Adrenal gland (tissue), 12 donors: ENCODE measurements around the gene LRP2. TPM values are rescaled to one million over a fixed set of nuclear protein-coding genes. Genes with fewer than 3 reads are reported as not detected.

Experiments used
- DNase-seq, 7 donors: peaks; one replicate each; pipeline ENCODE4 v3.0.0-alpha.2; 2019 to 2020
- H3K27ac ChIP-seq, 5 donors: fragments of 200-600 bp; sonication (generic) in 4 of 5; 1 replicate in 3 of 5; 2 replicates in 2 of 5; pipeline versions ENCODE4 v1.5.1 to v1.8.0; 2016 to 2020; ENCODE audit warnings: mild to moderate bottlenecking in 1 of 5
- H3K27me3 ChIP-seq: fragments of 200-600 bp; 2 replicates; pipeline ENCODE4 v1.8.0; 2021
- H3K36me3 ChIP-seq, 2 donors: fragments of 200-600 bp; replicated peaks in 1 of 2; 1 replicate in 1 of 2; 2 replicates in 1 of 2; pipeline versions ENCODE4 v1.5.1 to v1.8.0; 2018 to 2022
- H3K4me1 ChIP-seq, 2 donors: fragments of 200-600 bp; replicated peaks in 1 of 2; 1 replicate in 1 of 2; 2 replicates in 1 of 2; pipeline versions ENCODE4 v1.5.1 to v1.8.0; 2018 to 2021
- H3K4me3 ChIP-seq, 4 donors: fragments of 200-600 bp; sonication (generic) in 3 of 4; one replicate each; pipeline ENCODE4 v1.5.1; 2016 to 2018
- H3K9me3 ChIP-seq, 3 donors: fragments of 200-600 bp; sonication (generic) in 1 of 3; replicated peaks in 1 of 3; 1 replicate in 2 of 3; 2 replicates in 1 of 3; pipeline versions ENCODE4 v1.5.1 to v1.8.0; 2016 to 2021
- POLR2A ChIP-seq, 2 donors: fragments of 450-650 bp; IDR thresholded peaks; one replicate each; pipeline ENCODE4 v1.6.1; 2017; ENCODE audit warnings: antibody characterized with exemption in 2 of 2, mild to moderate bottlenecking in 2 of 2, moderate library complexity in 1 of 2
- WGBS, 4 donors: extraction: QIAGEN DNeasy Blood & Tissue Kit in 2 of 4; methylation state at CpG; one replicate each; pipeline versions ENCODE4 v1.1.5 to v1.1.7; 2013 to 2017; 5-methylcytosine and 5-hydroxymethylcytosine counted together
- intact Hi-C, 2 donors: fragments of 100-400 bp; cut with DNase I; formaldehyde crosslinking; loops; one replicate each; pipeline versions ENCODE4 v1.14.1 to v1.15.0; 2022 to 2023
- polyA plus RNA-seq, 3 donors: library from polyadenylated mRNA; stranded (reverse); fragments of 200-250 nt in 2 of 3; fragments of 350-450 nt in 1 of 3; fragmentation: Illumina TruSeq in 1 of 3; extraction: RNeasy Lipid Tissue Mini Kit (QIAGEN cat#74804) in 1 of 3; gene quantifications; one replicate each; pipeline ENCODE4 v1.2.3, GENCODE V29; 2013 to 2014
- total RNA-seq, 9 donors: library from RNA; depleted of rRNA in 4 of 9; stranded (reverse); fragments of >200 nt in 4 of 9; fragments of 120-200 nt in 1 of 9; fragmentation: NEBNext Ultra II Directional in 1 of 9; extraction: Animal tissue kit (Norgen Biotek cat#: 25700) in 1 of 9; gene quantifications; one replicate each; pipeline versions ENCODE4 v1.1.0 to v1.2.4, GENCODE V29; 2013 to 2023
- TF ChIP-seq, protein P1 (sequence below), 6 experiments: fragments of 450-650 bp in 4 of 6; fragments of 200-600 bp in 2 of 6; sonication (generic) in 1 of 6; IDR thresholded peaks; 1 replicate in 5 of 6; 2 replicates in 1 of 6; pipeline versions ENCODE4 v1.5.1 to v1.8.0; 2016 to 2021; ENCODE audit warnings: antibody characterized with exemption in 6 of 6, mild to moderate bottlenecking in 2 of 6, moderate library complexity in 1 of 6
- donor health status: healthy with polysubstance abuse.
- donor health status: Bipolar disorder and iron deficiency.
- donor health status: DM: yes; HTN: yes; CAD: no.
- donor health status: DM: no; HTN: no; CAD: no.
- donor health status: DM: no; HTN: no; CAD: no.
- donor health status: DM: yes; HTN: yes; CAD: no.

LRP2 gene
- total and polyA plus RNA-seq, 12 donors: 0.04 to 0.43 (median 0.10) TPM; not detected in 8

DNA sequence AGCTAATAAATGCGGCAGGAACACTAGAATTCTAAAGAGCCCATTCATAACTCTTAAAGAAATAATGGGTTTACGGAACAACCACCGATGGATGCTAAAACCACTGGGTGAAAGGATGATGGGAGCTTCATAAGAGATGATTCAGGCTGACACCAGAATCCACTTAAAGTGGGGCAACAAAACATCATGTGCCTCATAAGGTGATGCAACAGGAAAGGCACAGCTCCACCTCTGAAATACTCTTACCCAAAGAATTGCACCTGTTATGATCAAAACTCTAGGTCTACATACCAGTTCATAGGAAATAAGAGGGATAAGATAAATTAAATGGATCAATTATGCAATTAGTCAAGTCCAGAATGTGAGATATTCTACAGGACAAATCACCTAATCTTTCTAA lies 161.6 kb downstream of the LRP2 start:
- TF ChIP-seq POLR2A (IDR thresholded peaks at IDR 0.05): no peak
- TF ChIP-seq, protein P1, sequence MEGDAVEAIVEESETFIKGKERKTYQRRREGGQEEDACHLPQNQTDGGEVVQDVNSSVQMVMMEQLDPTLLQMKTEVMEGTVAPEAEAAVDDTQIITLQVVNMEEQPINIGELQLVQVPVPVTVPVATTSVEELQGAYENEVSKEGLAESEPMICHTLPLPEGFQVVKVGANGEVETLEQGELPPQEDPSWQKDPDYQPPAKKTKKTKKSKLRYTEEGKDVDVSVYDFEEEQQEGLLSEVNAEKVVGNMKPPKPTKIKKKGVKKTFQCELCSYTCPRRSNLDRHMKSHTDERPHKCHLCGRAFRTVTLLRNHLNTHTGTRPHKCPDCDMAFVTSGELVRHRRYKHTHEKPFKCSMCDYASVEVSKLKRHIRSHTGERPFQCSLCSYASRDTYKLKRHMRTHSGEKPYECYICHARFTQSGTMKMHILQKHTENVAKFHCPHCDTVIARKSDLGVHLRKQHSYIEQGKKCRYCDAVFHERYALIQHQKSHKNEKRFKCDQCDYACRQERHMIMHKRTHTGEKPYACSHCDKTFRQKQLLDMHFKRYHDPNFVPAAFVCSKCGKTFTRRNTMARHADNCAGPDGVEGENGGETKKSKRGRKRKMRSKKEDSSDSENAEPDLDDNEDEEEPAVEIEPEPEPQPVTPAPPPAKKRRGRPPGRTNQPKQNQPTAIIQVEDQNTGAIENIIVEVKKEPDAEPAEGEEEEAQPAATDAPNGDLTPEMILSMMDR (IDR thresholded peaks at IDR 0.05): no peak
- intact Hi-C loops: no loop called here
- Histone ChIP-seq H3K27me3 (no peaks in the 10 kb centered on the region), H3K27ac (no peak overlapping the region), H3K9me3 (no peaks in the 10 kb centered on the region), H3K4me1 (no peaks in the 10 kb centered on the region), H3K36me3 (no peaks in the 10 kb centered on the region), H3K4me3 (no peak overlapping the region)
- whole genome bisulfite sequencing, 4 donors: 84 to 90% (median 88%) methylated on average over 3 of the region's 3 CpGs
- DNase-seq: no peak

DNA sequence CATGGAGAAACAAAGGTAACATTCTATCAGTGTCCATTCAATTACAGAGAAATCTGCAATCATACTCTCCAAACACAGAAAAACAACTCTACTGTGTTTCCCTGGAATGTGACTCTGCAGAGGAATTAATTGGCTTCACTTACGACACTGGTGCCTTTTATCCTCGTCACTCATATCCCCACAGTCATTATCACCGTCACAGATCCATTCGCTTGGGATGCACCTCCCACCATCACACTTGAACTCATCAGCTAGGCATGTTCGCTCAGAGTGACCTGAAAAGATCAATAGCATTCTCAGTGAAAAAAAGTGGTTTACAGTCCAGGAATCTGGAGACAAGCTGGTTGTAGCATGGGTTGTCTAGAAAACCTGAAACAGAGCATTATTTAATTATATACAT lies 168.7 kb downstream of the LRP2 start:
- Histone ChIP-seq H3K4me3 (no peak overlapping the region), H3K4me1 (no peaks in the 10 kb centered on the region), H3K27ac (no peak overlapping the region), H3K9me3 (no peaks in the 10 kb centered on the region), H3K27me3 (no peaks in the 10 kb centered on the region), H3K36me3 (no peaks in the 10 kb centered on the region)
- intact Hi-C loops: no loop called here
- 50 to 66% (median 58%) methylated on average over 5 of the region's 5 CpGs for WGBS, 4 donors
- DNase-seq: no peak
- TF ChIP-seq, protein P1 (IDR thresholded peaks at IDR 0.05): no peak
- no peak for TF ChIP-seq POLR2A (IDR thresholded peaks at IDR 0.05)

DNA sequence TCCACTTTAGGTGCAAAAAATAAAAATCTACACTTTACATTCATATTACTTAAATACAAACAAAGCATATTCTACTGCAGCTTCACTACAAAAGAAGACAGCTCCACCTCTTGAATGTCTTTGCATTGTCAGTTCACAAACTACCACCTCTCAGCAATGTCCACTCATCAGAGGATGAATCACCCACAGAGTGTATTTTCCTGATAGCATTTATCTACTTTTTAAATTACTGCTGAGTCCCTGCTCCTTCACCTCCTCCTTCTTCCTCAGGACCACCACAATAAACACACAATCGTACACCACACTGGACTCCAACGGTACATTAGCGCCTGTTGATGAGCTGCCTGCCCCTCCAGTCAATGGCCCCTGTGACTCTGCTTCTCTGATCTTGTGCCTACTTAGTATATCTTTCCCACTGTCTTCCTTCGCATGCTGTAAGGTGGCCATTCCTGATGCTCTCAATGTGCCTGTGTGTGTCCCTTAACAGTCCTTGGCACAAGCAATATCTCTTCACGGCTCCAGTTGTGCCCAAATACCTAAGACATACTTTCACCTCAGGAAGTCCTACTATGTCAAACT lies 172.0 kb downstream of the LRP2 start:
- no peak overlapping the region for H3K27ac ChIP-seq
- no peaks in the 10 kb centered on the region for H3K4me1 ChIP-seq
- TF ChIP-seq POLR2A (IDR thresholded peaks at IDR 0.05): no peak
- TF ChIP-seq, protein P1 (IDR thresholded peaks at IDR 0.05): no peak
- intact Hi-C loops: no loop called here
- no peaks in the 10 kb centered on the region for H3K9me3 ChIP-seq
- no peaks in the 10 kb centered on the region for H3K27me3 ChIP-seq
- WGBS, 4 donors: 47 to 74% (median 59%) methylated on average over 5 of the region's 5 CpGs
- H3K36me3 ChIP-seq: no peaks in the 10 kb centered on the region
- no peak for DNase-seq
- no peak overlapping the region for H3K4me3 ChIP-seq

DNA sequence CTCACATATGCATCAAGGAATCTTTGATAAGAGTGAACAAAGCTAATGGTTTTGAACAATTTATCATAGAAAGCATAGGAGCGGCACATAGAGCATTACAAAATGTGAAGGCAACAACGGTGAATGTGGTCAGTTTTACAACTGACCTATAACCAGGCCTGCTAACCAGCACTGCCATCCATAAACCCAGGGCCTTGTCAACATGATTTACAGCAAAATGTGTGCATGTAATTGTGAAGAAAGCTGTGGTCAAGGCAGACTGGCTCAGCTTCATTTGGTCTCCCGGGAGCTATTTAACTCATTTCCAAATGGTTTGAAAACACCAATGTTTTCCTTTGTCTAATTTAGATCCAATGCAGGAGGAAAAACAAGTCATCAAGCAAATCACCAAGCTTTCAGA lies 173.2 kb downstream of the LRP2 start:
- Histone ChIP-seq H3K27me3 (no peaks in the 10 kb centered on the region), H3K36me3 (no peaks in the 10 kb centered on the region), H3K4me3 (no peak overlapping the region), H3K27ac (no peak overlapping the region), H3K4me1 (no peaks in the 10 kb centered on the region), H3K9me3 (no peaks in the 10 kb centered on the region)
- intact Hi-C loops: no loop called here
- no peak for DNase-seq
- WGBS, 4 donors: 45 to 56% (median 52%) methylated on average over 3 of the region's 3 CpGs
- no peak for TF ChIP-seq POLR2A (IDR thresholded peaks at IDR 0.05)
- TF ChIP-seq, protein P1 (IDR thresholded peaks at IDR 0.05): no peak
